Stimulated activated CD8-positive, alpha-beta memory T cell treated with anti-CD3 and anti-CD28 coated beads, Interleukin-12 subunit alpha, Interleukin-12 subunit beta, amount 100 ng/mL, for 24 hours (primary cell): ENCODE measurements around the gene FAIM2.
"Not testable (repeated sequence)": the region's sequence is repeated elsewhere in the genome, so short reads cannot be mapped to it uniquely, and the experiment has no call there.

ENCODE experiments used
- DNase-seq: peaks from one replicate; pipeline ENCODE4 v3.0.0-alpha.2; 2020; ENCODE audit errors: extremely low read depth

The FAIM2 gene

DNA sequence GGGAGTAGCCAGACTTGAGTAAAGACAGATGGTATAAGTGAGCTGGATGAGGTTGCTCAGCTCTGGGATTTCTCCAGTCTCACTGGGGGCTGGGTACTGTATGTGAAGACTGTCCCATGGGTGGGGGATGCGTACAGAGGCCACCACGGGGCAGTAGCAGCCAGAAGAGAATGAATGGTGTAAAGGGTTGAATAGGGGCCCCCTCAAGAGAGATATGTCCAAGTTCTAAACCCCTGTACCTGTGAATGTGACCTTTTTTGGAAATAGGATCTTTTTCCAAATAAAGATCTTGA, 39.0 kb downstream of the FAIM2 start:
- DNase-seq, result no peak

DNA sequence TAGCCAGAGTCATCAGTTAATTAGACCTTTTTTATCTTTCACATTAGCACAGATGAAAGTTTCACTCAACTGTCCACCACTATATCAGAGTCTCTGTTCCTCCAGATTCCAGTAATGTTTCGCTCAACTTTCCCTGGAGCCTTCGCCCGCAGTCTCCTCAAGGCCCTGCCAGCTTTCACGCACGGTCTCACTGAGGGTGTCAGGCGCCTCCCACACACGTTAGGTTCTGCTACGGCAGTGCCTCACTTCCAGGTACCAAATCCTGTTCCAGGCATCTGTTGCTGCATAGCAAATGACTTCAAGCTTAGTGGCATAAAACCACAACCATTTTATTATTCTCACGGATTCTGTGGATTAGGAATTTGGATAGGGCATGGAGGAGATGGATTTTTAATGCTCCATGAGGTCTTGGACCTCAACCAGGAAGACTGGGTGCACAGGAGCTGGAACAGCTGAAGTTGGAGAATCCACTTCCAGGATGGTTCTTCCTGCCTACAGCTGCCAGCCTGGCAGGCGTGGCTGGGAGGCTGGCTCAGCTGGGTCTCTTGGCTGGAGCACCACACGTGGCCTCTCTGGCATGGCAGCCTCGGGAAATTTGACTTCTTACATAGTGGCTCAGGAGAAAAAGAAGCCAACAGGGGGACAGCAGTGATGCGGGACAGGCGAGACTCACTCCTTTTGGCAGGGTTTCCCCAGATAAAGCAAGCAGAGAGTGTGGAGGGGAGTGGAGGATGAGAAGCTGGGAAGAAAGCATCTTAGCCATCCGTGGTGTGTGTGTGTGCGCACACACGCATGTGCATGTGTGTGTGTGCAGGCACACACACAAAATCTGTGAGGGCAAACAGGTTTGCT, 39.5 kb downstream of the FAIM2 start:
- DNase-seq, result no peak

DNA sequence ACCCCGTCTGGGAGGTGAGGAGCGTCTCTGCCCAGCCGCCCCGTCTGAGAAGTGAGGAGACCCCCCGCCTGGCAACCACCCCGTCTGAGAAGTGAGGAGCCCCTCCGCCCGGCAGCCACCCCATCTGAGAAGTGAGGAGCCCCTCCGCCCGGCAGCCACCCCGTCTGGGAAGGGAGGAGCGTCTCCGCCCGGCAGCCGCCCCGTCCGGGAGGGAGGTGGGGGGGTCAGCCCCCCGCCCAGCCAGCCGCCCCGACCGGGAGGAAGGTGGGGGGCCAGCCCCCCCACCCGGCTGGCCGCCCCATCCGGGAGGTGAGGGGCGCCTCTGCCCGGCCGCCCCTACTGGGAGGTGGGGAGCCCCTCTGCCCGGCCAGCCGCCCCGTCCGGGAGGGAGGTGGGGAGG, 42.8 kb downstream of the FAIM2 start:
- DNase-seq, result not testable (repeated sequence)

DNA sequence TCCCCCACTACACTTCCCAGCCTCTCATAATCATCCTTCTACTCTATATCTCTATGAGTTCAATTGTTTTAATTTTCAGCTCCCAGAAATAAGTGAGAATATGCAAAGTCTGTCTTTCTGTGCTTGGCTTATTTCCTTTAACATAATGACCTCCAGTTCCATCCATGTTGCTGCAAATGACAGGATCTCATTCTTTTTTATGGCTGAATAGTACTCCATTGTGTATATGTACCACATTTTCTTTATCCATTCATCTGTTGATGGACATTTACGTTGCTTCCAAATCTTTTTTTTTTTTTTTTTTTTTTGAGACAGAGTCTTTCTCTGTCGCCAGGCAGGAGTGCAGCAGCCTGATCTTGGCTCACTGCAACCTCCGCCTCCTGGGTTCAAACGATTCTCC, 47.8 kb downstream of the FAIM2 start:
- not testable (repeated sequence) for DNase-seq

DNA sequence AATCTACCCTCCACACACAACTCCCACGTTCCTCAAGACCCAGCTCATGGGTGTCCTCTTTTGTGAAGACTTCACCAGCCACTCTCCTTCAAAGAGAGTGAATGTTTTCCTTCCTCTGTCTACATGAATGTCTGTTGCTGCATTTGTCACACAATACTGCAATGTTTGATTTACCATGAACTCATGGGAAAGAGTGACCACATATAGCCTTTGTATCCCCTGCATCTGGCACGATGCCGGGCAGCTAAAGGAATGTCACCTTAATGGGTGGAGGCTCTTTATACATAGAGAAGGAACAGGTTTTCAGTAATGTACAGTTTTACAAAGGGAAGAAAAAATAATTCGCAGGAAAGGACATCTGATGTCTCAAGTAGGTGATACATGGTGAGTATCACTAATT, 48.7 kb downstream of the FAIM2 start:
- DNase-seq, result no peak

DNA sequence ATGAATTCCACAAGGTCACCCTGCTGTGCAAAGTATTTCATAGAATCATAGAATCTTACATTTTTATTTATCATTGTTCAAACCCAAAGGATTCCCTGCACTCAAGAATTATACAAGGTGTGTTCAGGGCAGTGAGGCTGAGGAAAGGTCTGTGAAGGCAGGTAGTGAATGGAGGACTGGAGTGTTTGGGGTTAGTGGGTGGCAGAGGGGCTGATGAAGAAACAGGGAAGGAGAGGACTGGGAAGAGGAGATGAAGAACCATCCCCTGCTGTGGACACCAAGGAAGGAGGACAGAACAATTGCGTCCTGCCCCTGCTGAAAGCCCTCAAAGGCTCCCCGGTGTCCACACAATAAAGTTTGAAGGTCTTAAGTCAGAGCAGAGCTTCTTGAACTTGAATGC, 50.0 kb downstream of the FAIM2 start:
- DNase-seq, result no peak

DNA sequence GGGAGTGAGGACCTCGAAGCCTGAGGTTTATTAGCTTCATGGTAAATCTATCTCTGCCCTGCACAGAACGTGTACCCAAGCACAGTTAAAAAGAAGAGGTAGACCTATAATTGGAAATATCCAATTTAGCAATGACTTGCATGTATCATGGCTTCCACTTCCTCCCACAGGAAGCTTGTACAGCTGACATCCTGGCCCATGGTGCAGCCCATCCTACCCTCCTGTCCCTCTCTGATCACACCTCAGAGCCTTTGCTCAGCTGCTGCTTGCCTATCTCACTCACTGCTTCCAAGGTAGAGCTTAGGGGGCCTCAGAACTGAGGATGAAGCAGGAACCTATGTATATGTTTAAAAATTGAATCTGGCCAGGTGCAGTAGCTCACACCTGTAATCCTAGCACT, 56.5 kb downstream of the FAIM2 start:
- DNase-seq, result no peak

DNA sequence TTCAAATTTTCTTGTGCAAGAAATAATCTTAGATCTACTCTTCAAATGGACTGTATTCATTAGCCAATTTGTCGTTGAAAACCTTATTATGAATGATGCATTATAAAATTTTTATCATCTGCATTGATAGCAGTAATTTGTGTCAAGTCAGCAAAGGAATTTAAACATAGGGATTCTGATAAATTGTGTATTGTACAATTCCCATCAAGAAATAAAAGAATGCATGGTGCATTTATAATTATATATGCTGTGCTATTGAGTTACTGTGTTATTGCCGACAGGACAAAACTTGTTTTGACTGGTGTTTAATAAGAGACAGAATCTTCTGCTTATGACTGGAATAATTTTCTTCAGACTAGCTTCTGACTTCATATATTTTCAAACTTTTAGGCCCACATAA, 57.7 kb downstream of the FAIM2 start:
- no peak for DNase-seq

DNA sequence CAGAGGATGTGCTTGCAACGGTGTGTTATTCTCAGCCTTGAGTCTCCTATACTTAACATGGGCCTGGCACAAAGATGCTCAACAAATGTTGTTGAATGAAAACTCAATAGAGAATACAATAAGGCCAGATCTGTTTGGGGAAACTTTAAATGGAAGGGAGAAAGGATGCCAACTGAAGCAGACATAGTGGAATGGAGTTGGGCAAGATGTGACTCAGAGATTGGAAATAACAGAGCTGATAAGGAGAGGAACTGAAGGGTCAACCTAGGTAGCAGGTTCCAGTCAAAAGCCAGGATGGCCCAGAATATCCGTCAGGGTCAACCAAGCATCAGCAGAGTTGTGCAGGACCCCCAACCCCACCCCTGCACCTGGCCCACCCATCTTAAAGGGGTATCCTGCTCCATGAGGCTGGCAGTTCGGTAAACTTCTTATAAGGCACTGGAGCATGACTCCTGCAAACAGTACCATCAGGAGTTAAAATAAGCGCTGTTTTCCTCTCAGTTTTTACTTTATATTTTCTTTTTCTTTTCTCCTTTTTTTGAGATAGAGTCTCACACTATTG, 59.7 kb downstream of the FAIM2 start:
- DNase-seq, result no peak

DNA sequence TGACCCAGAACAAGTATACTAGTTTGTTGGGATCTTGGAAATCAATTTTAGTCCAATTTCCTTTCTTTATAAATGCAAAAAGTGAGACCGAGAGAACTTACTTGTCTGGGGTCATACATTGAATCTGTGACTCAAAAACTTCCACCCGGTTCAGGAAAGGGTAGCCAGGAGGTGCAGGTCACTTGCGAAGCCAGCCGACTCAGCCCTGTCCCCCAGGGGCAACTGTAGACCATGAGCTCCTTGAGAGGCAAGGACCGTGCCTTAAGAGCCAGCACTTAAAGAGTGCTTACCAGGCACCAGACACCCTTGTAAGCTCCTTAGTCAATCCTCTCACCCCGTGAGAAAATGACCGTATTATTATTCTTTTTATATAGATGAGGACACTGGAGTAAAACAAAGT, 60.3 kb downstream of the FAIM2 start:
- no peak for DNase-seq

DNA sequence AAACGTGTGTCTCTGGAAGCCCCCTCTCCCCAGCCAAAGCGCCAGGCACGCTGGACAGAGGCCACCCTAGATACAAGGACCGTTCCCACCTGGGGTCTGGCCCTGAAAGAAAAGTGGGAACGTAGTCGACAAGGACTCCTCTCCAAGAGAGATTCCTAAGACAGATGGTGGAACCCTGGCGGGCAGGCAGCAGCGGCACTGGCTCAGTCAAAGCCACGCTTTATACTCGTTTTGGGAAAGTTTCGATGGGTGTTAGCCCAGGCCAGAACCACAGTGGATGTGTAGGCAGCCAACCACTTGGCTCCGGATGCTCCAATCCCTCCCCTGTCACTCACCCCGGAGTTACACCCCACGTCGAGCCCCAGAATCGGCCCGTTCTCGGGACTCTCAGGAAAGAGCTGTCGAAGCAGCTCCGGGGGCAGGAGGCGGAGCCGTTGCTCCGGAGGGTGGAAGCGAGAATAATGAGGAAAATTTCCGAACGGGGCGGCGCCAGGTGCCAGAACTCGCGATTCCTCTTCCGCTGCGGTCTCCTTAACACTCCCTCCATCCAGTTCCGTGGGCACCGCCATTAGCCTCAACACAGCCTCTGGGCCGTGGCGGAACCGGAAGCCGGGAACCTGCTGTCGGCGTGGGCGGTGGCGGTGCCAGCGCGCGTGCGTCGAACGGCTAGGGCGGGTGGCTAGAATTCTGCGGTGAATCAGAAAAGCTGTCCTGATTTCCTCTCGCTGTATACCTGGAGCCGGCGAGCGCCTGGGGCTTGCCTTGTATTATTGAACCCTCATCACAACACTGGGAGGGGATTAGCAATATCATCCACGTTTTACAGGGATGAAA, 61.0 kb downstream of the FAIM2 start, which contains the start of gene BCDIN3D:
BCDIN3D (minus strand) TSS at position 588 of the 834 bp plus-strand sequence; CDS start at position 569, 19 bp downstream.
- DNase-seq, result peak; percentile 83

DNA sequence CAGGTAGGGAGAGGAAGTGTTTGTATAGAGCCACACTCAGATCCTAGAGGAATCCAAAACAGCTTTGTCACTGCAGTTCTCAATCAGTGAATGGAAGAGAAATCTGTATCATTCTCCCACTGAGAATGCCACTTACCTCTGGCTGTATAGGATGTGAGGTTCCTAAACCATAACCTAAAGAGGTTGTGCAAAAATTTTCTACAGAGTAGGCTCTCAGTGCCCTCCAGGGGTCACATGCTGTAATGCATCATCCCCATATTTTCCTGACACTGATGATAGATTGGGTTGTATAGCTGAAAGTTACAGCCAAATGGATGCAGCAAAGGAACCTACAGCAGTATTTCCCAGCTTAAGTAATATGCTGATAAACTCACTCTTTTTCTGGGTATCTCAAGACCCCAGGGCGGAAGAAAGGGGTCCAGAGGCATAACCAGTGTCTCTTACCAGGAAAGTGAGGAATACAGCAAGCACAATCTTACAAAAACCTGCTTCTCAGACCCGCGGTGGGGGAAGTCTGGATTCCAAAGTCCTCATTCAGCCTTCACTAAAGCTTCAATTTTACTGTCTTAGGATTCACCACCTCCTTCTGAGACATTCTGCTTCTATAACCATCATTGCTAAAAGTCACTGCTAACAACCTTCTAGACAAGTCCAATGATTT, 64.6 kb downstream of the FAIM2 start:
- no peak for DNase-seq

DNA sequence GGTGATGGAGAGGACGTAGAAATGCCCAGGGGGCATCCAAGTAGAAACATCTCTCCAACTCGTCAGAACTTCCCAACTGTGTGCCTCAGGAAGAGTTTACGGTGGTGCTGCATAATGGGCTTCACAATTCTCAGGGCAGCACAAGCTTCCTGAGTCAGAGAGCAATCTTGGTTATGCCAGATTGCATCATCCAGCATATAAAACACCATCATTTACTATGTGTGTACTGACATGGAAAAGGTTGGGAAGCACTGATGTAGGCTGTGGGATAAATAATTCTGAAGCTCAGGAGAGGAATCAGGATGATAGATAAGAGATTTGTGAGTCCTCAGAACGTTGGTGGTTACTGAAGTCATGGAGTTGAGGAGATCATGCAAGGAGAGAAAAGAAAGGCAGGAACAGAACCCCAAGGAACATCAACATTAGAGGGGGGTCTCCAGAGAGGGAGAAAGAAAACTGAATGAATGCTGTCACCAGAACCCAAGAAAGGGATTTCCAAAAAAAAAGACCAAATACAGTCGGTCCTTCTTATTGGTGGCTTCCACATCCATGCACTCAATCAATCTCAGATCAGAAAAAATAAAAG, 70.8 kb downstream of the FAIM2 start:
- DNase-seq, result no peak

DNA sequence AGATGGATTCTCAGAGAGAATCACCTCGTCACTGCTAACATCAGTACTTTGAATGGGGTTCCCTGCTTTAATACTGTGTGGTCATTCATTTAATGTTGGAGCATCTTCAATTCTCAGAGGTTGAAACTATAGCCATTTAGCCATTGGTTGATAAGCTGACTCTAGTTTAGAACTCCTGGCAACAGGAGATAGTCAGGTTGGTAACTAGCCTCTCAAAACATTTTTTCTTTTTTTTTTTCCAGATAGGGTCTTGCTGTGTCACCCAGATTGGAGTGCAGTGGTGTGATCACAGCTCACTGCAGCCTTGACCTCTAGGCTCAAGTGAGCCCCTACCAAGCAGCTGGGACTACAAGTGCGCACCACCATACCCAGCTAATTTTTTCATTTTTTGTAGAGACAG, 72.0 kb downstream of the FAIM2 start:
- no peak for DNase-seq

DNA sequence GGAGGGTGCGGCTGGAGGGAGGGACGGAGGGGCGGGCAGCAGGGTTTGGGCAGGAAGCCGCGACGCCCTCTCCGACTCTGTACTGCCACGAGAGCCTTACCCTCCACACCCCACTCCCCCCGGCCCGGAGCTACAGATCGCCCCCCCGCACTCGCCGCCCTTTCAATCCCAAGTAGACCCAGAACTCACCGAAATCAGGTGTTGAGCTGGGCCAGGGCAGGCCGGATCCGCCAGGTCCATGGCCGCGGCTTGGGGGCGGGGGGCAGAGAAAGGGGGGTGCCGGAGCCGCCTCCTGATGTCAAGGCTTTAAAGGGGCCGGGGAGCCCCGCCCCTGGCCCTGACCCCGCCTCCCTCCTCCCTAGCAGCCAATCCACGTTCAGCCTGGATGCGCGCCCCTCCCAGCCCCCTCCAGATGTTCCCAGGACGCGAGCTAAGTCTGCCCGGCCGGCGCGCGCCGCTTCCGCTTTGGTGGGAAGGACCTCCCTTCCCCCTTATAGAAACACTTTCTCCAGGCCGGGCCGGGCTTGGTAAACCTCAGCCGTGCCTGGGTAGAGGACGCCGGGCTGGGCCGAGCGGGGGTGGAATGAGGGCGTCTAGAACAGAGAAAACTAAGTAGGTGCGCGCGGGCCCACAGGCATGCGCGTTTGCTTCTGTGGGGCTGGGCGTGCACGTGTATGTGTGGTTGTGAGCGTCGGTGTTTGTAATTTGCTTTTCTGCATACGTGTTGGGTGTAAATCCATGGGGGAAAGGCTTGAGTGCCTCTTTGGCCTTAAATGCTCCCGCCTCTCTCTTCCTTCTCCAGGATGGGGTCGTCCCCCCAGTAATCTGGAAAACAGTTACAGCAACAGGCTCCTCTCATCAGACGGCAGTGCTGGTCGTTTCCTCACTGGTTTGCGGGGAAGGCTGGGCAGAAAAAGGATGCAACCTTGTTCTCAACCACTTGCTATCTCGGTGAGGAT, 75.3 kb downstream of the FAIM2 start, which contains the start of gene NCKAP5L:
NCKAP5L (minus strand) TSS at position 281 of the 959 bp plus-strand sequence. CDS start 24,369 bp downstream, outside the sequence.
- peak; percentile 87 for DNase-seq

DNA sequence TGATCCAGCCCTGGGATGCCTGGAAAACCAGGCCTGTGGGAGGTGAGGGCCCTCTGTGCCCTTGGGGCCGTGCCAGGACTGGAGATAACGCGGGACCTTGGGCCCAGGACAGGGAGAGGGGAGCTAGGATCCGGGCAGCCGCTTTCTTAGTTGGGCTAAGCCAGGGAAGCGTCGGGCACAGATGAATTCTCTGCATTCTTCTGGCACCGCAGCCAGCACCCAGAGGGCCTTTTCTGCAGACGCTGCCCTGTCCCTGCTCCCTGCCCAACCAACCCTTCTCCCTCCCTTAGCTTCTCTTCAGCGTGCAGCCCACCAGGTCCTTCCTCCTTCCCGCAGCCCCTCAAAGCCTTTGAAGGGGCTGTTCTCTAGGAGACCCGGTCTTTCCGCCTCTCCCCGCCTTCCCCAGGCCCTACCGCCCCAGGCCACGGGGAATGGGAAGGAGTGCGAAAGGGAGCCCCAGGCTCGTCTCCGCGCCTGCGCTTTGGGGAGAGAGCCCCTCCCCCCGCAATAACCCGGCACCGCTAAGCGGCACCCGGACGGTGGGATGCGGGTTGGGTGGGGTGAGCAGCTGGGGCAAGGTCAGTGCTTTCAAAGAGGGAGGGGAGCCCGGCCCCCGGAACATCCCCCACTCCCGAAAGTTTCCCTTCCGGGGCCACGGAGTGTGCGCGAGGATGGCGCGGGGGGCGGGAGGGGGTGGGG, 76.2 kb downstream of the FAIM2 start:
- no peak for DNase-seq

DNA sequence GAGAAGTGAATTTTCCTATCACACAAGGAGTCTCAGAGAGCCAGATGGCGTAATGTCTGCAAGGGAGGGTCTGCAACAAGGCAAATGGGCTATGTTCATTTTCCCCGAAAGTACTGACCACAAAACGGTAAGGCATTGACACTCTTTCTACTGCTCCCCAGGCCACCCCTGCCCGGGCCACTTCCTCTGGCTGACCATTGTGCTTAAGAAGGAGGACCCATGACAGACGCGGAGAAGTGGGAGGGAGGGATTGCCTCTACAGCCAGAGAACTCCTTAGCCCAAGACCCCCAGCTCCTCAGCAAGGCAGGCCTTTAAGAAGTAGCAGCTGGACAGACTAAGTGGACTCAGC, 76.7 kb downstream of the FAIM2 start:
- no peak for DNase-seq

DNA sequence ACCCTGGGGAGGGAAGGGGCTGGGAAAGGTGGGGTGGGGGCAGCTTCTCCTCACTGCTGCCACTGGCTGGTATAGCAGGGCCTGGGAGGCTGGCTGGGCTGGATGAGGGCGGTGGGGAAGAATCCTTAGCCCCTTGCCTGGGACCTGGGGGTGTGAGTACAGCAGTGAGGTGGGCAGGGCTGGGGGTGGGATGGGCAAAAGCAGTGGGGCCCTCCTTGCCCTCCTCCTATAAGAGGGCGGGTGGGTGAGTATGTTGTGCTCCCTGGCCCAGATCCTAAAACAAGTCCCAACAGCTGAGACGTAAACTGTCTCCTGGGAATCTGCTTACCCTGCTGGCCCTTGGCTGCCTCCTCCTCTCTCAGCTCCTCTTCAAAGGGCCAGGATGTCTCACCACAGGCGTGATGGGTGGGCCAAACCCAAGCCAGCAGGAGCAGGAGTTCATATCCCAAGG, 77.7 kb downstream of the FAIM2 start:
- no peak for DNase-seq

DNA sequence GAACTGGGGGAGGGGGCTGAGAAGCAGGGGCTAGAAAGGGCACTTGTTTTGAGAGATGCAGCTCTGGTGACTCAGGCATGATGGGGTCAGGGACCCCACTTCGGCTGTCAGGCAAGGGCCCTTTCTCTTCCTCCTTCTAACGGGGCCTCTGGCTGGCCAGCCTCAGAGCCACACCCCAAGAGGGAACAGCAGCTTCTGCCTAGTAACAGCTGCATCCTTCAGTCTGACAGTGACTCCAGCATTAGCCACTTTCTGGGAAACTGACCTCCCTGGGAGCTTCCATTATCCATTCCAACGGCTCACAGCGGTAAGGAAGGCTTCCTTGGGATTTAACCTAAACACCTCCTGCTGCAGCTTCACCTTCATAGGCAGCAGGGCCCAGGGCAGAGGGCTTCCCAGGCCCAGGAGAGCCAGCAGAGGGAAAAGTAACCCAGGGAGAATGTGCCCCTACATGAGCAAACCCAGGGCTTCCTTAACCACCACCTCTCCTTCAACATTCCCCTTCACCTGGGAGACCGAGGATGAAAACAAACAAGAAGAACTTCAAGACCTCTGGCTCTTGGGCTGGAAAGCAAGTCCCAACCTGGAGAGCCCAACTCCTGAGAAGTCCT, 78.2 kb downstream of the FAIM2 start:
- no peak for DNase-seq
